Common myeloid progenitor, CD34-positive (primary cell): ENCODE data around the gene ZNF385B.

ENCODE experiments used
- CTCF ChIA-PET: fragments of 350-600 bp; sonication (Branson Sonifier 250); formaldehyde crosslinking; loops from one replicate; lab custom pipeline; 2021; ENCODE audit warnings: antibody characterized with exemption; lab: Charles Lee
- POLR2A ChIA-PET: fragments of 350-600 bp; sonication (Branson Sonifier 250); formaldehyde crosslinking; loops from one replicate; lab custom pipeline; 2021; ENCODE audit warnings: antibody characterized with exemption; lab: Charles Lee
- DNase-seq, 3 donors: peaks; one replicate each; pipeline versions ENCODE4 v3.0.0 to v3.0.0-alpha.2; 2013
- H3K27ac ChIP-seq, 2 experiments: 1 replicate in 1 of 2; 2 replicates in 1 of 2; pipeline ENCODE4 v1.7.0; 2013; ENCODE audit warnings: inconsistent platforms in 2 of 2, low read length in 2 of 2, mild to moderate bottlenecking in 2 of 2, low read depth in 1 of 2, moderate library complexity in 1 of 2; ENCODE audit not compliant: severe bottlenecking in 2 of 2, insufficient read depth in 1 of 2, poor library complexity in 1 of 2
- H3K27me3 ChIP-seq, 5 experiments: replicated peaks in 2 of 5; 1 replicate in 3 of 5; 2 replicates in 2 of 5; pipeline versions ENCODE4 v1.6.1 to v1.7.0; 2013; ENCODE audit warnings: low read length in 4 of 5, mild to moderate bottlenecking in 2 of 5, moderate library complexity in 2 of 5, inconsistent platforms in 1 of 5; ENCODE audit not compliant: insufficient read depth in 5 of 5, control insufficient read depth in 4 of 5
- H3K36me3 ChIP-seq, 4 experiments: 1 replicate in 2 of 4; 2 replicates in 2 of 4; pipeline versions ENCODE4 v1.6.1 to v1.7.0; 2013; ENCODE audit warnings: low read length in 3 of 4, control low read depth in 1 of 4, mild to moderate bottlenecking in 1 of 4; ENCODE audit not compliant: control insufficient read depth in 4 of 4, insufficient read depth in 4 of 4
- H3K4me1 ChIP-seq, 4 experiments: 1 replicate in 3 of 4; 2 replicates in 1 of 4; pipeline versions ENCODE4 v1.6.1 to v1.7.1; 2013; ENCODE audit warnings: low read length in 3 of 4, mild to moderate bottlenecking in 3 of 4, control low read depth in 1 of 4, inconsistent platforms in 1 of 4, moderate library complexity in 1 of 4; ENCODE audit not compliant: control insufficient read depth in 4 of 4, insufficient read depth in 4 of 4; ENCODE audit errors: control extremely low read depth in 1 of 4
- H3K4me3 ChIP-seq, 7 experiments: 1 replicate in 4 of 7; 2 replicates in 3 of 7; pipeline versions ENCODE4 v1.5.1 to v1.7.0; 2013; ENCODE audit warnings: mild to moderate bottlenecking in 7 of 7, low read length in 6 of 7, moderate library complexity in 6 of 7, inconsistent platforms in 2 of 7, low read depth in 2 of 7, control low read depth in 1 of 7; ENCODE audit not compliant: insufficient read depth in 4 of 7, control insufficient read depth in 1 of 7; ENCODE audit errors: extremely low read depth in 1 of 7
- H3K9me3 ChIP-seq, 5 experiments: 1 replicate in 4 of 5; 2 replicates in 1 of 5; pipeline versions ENCODE4 v1.6.1 to v1.7.1; 2013; ENCODE audit warnings: low read length in 4 of 5, mild to moderate bottlenecking in 2 of 5, inconsistent platforms in 1 of 5, low read depth in 1 of 5, moderate library complexity in 1 of 5; ENCODE audit not compliant: control insufficient read depth in 4 of 5, insufficient read depth in 2 of 5; ENCODE audit errors: control extremely low read depth in 1 of 5
- WGBS: methylation state at CpG from one replicate; pipeline ENCODE4 v1.1.5; 2013; ENCODE audit not compliant: insufficient coverage; 5-methylcytosine and 5-hydroxymethylcytosine counted together

Gene ZNF385B

GRCh38 chr2:179804206-179804605 lies 57.2 kb downstream of the ZNF385B start:
- H3K4me1 ChIP-seq = no peaks in the 10 kb centered on the region
- CTCF ChIA-PET = no interaction called here
- no peak for DNase-seq
- no peak overlapping the region for H3K27ac ChIP-seq
- no peaks in the 10 kb centered on the region for H3K9me3 ChIP-seq
- H3K36me3 ChIP-seq = no peaks in the 10 kb centered on the region
- H3K4me3 ChIP-seq = no peak overlapping the region
- WGBS = 75% methylated on average over 2 of the region's 2 CpGs
- peaks cover 0 to 4% (median 0%) of the 10 kb centered on the region in 5 experiments for H3K27me3 ChIP-seq
- POLR2A ChIA-PET = no interaction called here

GRCh38 chr2:179802051-179802882 lies 59.1 kb downstream of the ZNF385B start:
- H3K27me3 ChIP-seq = peaks cover 0 to 4% (median 0%) of the 10 kb centered on the region in 5 experiments
- H3K9me3 ChIP-seq = no peaks in the 10 kb centered on the region
- no peak for DNase-seq
- no peak overlapping the region for H3K4me3 ChIP-seq
- H3K36me3 ChIP-seq = no peaks in the 10 kb centered on the region
- no peaks in the 10 kb centered on the region for H3K4me1 ChIP-seq
- H3K27ac ChIP-seq = no peak overlapping the region
- ChIA-PET POLR2A (no interaction called here), CTCF (no interaction called here)
- 83% methylated on average over 1 of the region's 2 CpGs for WGBS

- POLR2A ChIA-PET = no interaction called here
- Histone ChIP-seq H3K9me3 (no peaks in the 10 kb centered on the region), H3K27ac (no peak overlapping the region), H3K4me3 (no peak overlapping the region), H3K36me3 (no peaks in the 10 kb centered on the region), H3K4me1 (no peaks in the 10 kb centered on the region), H3K27me3 (peaks cover 0 to 4% (median 0%) of the 10 kb centered on the region in 5 experiments)
- CTCF ChIA-PET = no interaction called here
- no peak for DNase-seq
Measured at GRCh38 chr2:179800776-179801175, 60.6 kb downstream of the ZNF385B start.

- H3K27ac ChIP-seq = no peak overlapping the region
- peaks cover 0 to 4% (median 0%) of the 10 kb centered on the region in 5 experiments for H3K27me3 ChIP-seq
- 96% methylated on average over 3 of the region's 5 CpGs for WGBS
- no peak overlapping the region for H3K4me3 ChIP-seq
- H3K4me1 ChIP-seq = no peaks in the 10 kb centered on the region
- POLR2A ChIA-PET = no interaction called here
- no peaks in the 10 kb centered on the region for H3K36me3 ChIP-seq
- CTCF ChIA-PET = no interaction called here
- H3K9me3 ChIP-seq = no peaks in the 10 kb centered on the region
- no peak for DNase-seq
Measured at GRCh38 chr2:179796213-179797007, 65.0 kb downstream of the ZNF385B start.

- ChIA-PET POLR2A (no interaction called here), CTCF (no interaction called here)
- Histone ChIP-seq H3K4me3 (no peak overlapping the region), H3K9me3 (no peaks in the 10 kb centered on the region), H3K36me3 (no peaks in the 10 kb centered on the region), H3K27ac (no peak overlapping the region), H3K27me3 (peaks cover 0 to 2% (median 0%) of the 10 kb centered on the region in 5 experiments), H3K4me1 (no peaks in the 10 kb centered on the region)
- no peak for DNase-seq
Measured at GRCh38 chr2:179793902-179794301, 67.5 kb downstream of the ZNF385B start.

- Histone ChIP-seq H3K9me3 (no peaks in the 10 kb centered on the region), H3K27me3 (peaks cover 0 to 2% (median 0%) of the 10 kb centered on the region in 5 experiments), H3K4me3 (no peak overlapping the region), H3K36me3 (no peaks in the 10 kb centered on the region), H3K27ac (no peak overlapping the region), H3K4me1 (no peaks in the 10 kb centered on the region)
- WGBS = 92% methylated on average over 2 of the region's 2 CpGs
- no peak for DNase-seq
- POLR2A ChIA-PET = no interaction called here
- CTCF ChIA-PET = no interaction called here
Measured at GRCh38 chr2:179793238-179793637, 68.2 kb downstream of the ZNF385B start.
